Fibroblast of lung (primary cell): ENCODE results near the gene POGK.

ENCODE experiments used
- CTCF ChIP-seq, 2 donors: IDR thresholded peaks in 1 of 2; conservative IDR thresholded peaks in 1 of 2; 1 replicate in 1 of 2; 2 replicates in 1 of 2; pipeline ENCODE4 v1.5.1; 2011 to 2012; ENCODE audit warnings: low read length in 2 of 2, control low read depth in 1 of 2, inconsistent platforms in 1 of 2, low read depth in 1 of 2, mild to moderate bottlenecking in 1 of 2
- EZH2 ChIP-seq: IDR thresholded peaks from 2 replicates; pipeline ENCODE4 v1.5.1; 2012; ENCODE audit warnings: low read length, control low read depth, mild to moderate bottlenecking; ENCODE audit errors: missing control alignments

DNA sequence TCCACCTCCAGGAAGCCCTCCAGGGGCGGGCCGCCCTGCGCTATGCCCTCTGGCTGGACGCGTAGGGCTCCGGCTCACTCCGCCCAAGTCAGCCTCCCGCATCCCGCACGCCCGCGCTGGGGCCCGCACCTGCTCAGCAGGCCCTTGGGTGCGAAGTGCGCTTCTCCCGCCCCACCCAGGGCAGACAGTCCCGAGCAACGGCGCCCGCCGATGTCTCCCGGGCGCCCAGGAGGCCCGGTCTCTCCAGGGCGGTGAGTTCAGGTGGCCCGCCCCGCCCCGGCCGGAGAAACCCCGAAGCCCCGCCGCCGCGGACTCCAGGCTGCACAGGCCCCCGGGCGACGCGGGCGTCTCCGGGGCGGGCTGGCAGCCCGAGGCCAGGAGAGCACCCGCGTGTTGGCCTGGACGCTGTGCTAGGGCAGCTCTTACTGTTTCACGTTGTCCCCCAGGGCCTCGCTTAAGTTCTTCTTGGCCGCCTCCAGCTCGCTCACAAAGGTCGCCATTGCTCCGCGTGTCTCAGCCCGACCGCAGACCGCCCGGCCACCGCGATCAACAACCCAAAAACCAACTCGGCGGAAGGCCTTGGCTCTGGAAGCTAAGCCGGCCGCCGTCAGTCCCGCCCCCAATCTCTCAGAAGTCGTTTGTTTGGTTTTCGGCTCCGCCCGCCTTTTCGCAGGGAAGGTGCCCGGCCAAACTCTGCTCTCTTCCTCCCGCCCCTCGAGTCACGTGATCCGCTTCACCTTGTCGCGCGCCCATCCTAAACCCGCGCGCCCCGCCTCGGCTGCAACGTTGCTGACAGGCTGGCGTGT, 36.7 kb downstream of the POGK start, which contains the start of gene TADA1:
- TF ChIP-seq CTCF (conservative IDR thresholded peaks at IDR 0.05 in 1 of 2, IDR thresholded peaks at IDR 0.05 in 1 of 2; ENCODE audit: low read depth in 1 of 2, low read length in 2 of 2) (no peak), EZH2 (no peak)
